HG02623 (cell line): ENCODE measurements around the gene CETP.
"Not testable (repeated sequence)": the region's sequence is repeated elsewhere in the genome, so short reads cannot be mapped to it uniquely, and the experiment has no call there.

Experiments
- ATAC-seq: cut with Tn5 transposase; IDR thresholded peaks from one replicate; pipeline ENCODE4 v1.9.1; 2021; ENCODE audit warnings: moderate library complexity; ENCODE audit not compliant: unreplicated experiment

The CETP gene

GRCh38 chr16:56980201-56980535, 18.4 kb downstream of the CETP start:
- ATAC-seq: no peak

GRCh38 chr16:56980792-56981724, 19.3 kb downstream of the CETP start:
- no peak for ATAC-seq

GRCh38 chr16:56981729-56982271, 20.1 kb downstream of the CETP start:
- ATAC-seq: no peak

GRCh38 chr16:56982695-56983094, 20.9 kb downstream of the CETP start:
- no peak for ATAC-seq

- no peak for ATAC-seq
Observed at GRCh38 chr16:56983211-56983751, 21.5 kb downstream of the CETP start.

- no peak for ATAC-seq
Observed at GRCh38 chr16:56984639-56985038, 22.9 kb downstream of the CETP start.

- ATAC-seq: no peak
Observed at GRCh38 chr16:56985288-56985961, 23.7 kb downstream of the CETP start.

- no peak for ATAC-seq
Observed at GRCh38 chr16:56985962-56986360, 24.2 kb downstream of the CETP start.

GRCh38 chr16:56986361-56986760, 24.6 kb downstream of the CETP start:
- ATAC-seq: no peak

GRCh38 chr16:56986908-56987307, 25.2 kb downstream of the CETP start:
- ATAC-seq: not testable (repeated sequence)

GRCh38 chr16:56987692-56988091, 25.9 kb downstream of the CETP start:
- no peak for ATAC-seq

- ATAC-seq: no peak
Observed at GRCh38 chr16:56988161-56988947, 26.6 kb downstream of the CETP start.

GRCh38 chr16:56988948-56989945, 27.5 kb downstream of the CETP start, which contains the start of gene NLRC5:
Gene NLRC5, plus strand, starts transcription at chr16:56989557. Its CDS starts 31,156 bp downstream, at chr16:57020713.
- peak; percentile 69 for ATAC-seq

- no peak for ATAC-seq
Observed at GRCh38 chr16:56989988-56990387, 28.2 kb downstream of the CETP start.

- ATAC-seq: no peak
Observed at GRCh38 chr16:56990407-56991286, 28.9 kb downstream of the CETP start.

GRCh38 chr16:56992431-56992830, 30.7 kb downstream of the CETP start:
- ATAC-seq: not testable (repeated sequence)

- no peak for ATAC-seq
Observed at GRCh38 chr16:56993204-56993603, 31.5 kb downstream of the CETP start.

- ATAC-seq: no peak
Observed at GRCh38 chr16:56994311-56994710, 32.6 kb downstream of the CETP start.
